Upper lobe of left lung (tissue), 4 donors: ENCODE measurements around the gene SLC25A39.

Source experiments
- CTCF ChIP-seq, 6 experiments: fragments of 450-650 bp in 4 of 6; fragments of 200-600 bp in 2 of 6; sonication (generic) in 2 of 6; IDR thresholded peaks; one replicate each; pipeline ENCODE4 v1.5.1; 2016 to 2019; ENCODE audit warnings: antibody characterized with exemption in 6 of 6
- EP300 ChIP-seq, 4 donors: sonication (generic); formaldehyde crosslinking; IDR thresholded peaks; one replicate each; pipeline ENCODE4 v1.5.1; 2017; ENCODE audit warnings: antibody characterized with exemption in 4 of 4, control low read depth in 2 of 4
- POLR2A ChIP-seq, 4 donors: fragments of 450-650 bp; IDR thresholded peaks; one replicate each; pipeline ENCODE4 v1.5.1; 2016 to 2017; ENCODE audit warnings: antibody characterized with exemption in 4 of 4, mild to moderate bottlenecking in 2 of 4
- POLR2AphosphoS5 ChIP-seq, 2 donors: sonication (generic); formaldehyde crosslinking; IDR thresholded peaks; one replicate each; pipeline ENCODE4 v1.5.1; 2017; ENCODE audit warnings: antibody characterized with exemption in 2 of 2

GRCh38 chr17:44307387-44308186 is 17.0 kb downstream of the SLC25A39 start:
- TF ChIP-seq POLR2A (IDR thresholded peaks at IDR 0.05) (no peak), POLR2AphosphoS5 (IDR thresholded peaks at IDR 0.05) (no peak), EP300 (IDR thresholded peaks at IDR 0.05) (no peak), CTCF (IDR thresholded peaks at IDR 0.05) (no peak)
